ENCODE results near the gene PGAP2.

DNA sequence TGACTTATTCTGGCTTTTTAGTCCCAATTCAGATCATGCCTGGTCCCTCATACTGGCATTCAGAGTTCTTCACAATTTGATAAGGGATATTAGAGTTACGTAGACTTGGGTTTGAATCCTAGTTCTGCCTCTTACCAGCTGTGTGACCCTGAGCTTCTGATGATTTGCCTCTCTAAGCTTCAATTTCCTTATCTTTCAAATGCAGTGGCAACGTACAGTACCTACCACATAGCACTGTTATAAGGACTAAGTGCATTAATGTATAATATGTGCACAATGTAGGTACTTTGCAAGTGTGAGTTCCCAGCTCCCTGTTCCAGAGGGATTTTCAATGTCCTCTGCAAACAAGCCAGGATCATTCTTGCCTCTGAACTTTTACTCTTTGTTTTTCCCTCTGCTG lies 25.1 kb downstream of the PGAP2 start:
- TF ChIP-seq, protein P1, sequence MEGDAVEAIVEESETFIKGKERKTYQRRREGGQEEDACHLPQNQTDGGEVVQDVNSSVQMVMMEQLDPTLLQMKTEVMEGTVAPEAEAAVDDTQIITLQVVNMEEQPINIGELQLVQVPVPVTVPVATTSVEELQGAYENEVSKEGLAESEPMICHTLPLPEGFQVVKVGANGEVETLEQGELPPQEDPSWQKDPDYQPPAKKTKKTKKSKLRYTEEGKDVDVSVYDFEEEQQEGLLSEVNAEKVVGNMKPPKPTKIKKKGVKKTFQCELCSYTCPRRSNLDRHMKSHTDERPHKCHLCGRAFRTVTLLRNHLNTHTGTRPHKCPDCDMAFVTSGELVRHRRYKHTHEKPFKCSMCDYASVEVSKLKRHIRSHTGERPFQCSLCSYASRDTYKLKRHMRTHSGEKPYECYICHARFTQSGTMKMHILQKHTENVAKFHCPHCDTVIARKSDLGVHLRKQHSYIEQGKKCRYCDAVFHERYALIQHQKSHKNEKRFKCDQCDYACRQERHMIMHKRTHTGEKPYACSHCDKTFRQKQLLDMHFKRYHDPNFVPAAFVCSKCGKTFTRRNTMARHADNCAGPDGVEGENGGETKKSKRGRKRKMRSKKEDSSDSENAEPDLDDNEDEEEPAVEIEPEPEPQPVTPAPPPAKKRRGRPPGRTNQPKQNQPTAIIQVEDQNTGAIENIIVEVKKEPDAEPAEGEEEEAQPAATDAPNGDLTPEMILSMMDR (IDR thresholded peaks at IDR 0.05; ENCODE audit: insufficient read depth, low read length): no peak
- TF ChIP-seq GABPA (IDR thresholded peaks at IDR 0.05; ENCODE audit: low read depth): no peak
- TF ChIP-seq, protein P2, sequence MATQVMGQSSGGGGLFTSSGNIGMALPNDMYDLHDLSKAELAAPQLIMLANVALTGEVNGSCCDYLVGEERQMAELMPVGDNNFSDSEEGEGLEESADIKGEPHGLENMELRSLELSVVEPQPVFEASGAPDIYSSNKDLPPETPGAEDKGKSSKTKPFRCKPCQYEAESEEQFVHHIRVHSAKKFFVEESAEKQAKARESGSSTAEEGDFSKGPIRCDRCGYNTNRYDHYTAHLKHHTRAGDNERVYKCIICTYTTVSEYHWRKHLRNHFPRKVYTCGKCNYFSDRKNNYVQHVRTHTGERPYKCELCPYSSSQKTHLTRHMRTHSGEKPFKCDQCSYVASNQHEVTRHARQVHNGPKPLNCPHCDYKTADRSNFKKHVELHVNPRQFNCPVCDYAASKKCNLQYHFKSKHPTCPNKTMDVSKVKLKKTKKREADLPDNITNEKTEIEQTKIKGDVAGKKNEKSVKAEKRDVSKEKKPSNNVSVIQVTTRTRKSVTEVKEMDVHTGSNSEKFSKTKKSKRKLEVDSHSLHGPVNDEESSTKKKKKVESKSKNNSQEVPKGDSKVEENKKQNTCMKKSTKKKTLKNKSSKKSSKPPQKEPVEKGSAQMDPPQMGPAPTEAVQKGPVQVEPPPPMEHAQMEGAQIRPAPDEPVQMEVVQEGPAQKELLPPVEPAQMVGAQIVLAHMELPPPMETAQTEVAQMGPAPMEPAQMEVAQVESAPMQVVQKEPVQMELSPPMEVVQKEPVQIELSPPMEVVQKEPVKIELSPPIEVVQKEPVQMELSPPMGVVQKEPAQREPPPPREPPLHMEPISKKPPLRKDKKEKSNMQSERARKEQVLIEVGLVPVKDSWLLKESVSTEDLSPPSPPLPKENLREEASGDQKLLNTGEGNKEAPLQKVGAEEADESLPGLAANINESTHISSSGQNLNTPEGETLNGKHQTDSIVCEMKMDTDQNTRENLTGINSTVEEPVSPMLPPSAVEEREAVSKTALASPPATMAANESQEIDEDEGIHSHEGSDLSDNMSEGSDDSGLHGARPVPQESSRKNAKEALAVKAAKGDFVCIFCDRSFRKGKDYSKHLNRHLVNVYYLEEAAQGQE (IDR thresholded peaks at IDR 0.05; ENCODE audit: insufficient replicate concordance, low read depth): no peak
- no peak; the same call in 1 of the 2 replicates for TF ChIP-seq POLR2AphosphoS5 (IDR thresholded peaks at IDR 0.05; ENCODE audit: low read depth)
- no peak for TF ChIP-seq SPI1 (IDR thresholded peaks at IDR 0.05; ENCODE audit: borderline replicate concordance, low read depth)
